ENCODE results near the gene AP2S1. TPM values are rescaled to one million over a fixed set of nuclear protein-coding genes. Genes with fewer than 3 reads are reported as not detected.

The AP2S1 gene
- total RNA-seq, 1 donor from 2014 or later: 96.9 TPM

GRCh38 chr19:46882034-46882433 lies 31.4 kb upstream of the AP2S1 start:
- DNase-seq (ENCODE audit: low spot score, unreplicated experiment): no peak
- Mint-ChIP-seq H3K27me3 (no peaks in the 10 kb centered on the region), H3K4me3 (ENCODE audit: low read depth) (no peak overlapping the region), H3K9me3 (ENCODE audit: low read depth) (peaks cover 4% of the 10 kb centered on the region), H3K36me3 (ENCODE audit: insufficient read depth) (peaks cover 3% of the 10 kb centered on the region), H3K4me1 (ENCODE audit: low read depth) (peaks cover 8% of the 10 kb centered on the region), H3K27ac (peak overlapping the region; percentile 49)
- TF ChIP-seq CTCF (IDR thresholded peaks at IDR 0.05; ENCODE audit: unreplicated experiment): no peak

GRCh38 chr19:46881092-46881491 lies 30.4 kb upstream of the AP2S1 start:
- Mint-ChIP-seq H3K27ac (no peak overlapping the region), H3K36me3 (ENCODE audit: insufficient read depth) (peaks cover 1% of the 10 kb centered on the region), H3K27me3 (no peaks in the 10 kb centered on the region), H3K4me1 (ENCODE audit: low read depth) (peaks cover 8% of the 10 kb centered on the region), H3K4me3 (ENCODE audit: low read depth) (no peak overlapping the region), H3K9me3 (ENCODE audit: low read depth) (no peaks in the 10 kb centered on the region)
- DNase-seq (ENCODE audit: low spot score, unreplicated experiment): no peak
- TF ChIP-seq CTCF (IDR thresholded peaks at IDR 0.05; ENCODE audit: unreplicated experiment): no peak

GRCh38 chr19:46880431-46880830 lies 29.8 kb upstream of the AP2S1 start:
- Mint-ChIP-seq H3K9me3 (ENCODE audit: low read depth) (no peaks in the 10 kb centered on the region), H3K4me1 (ENCODE audit: low read depth) (peaks cover 12% of the 10 kb centered on the region), H3K27ac (no peak overlapping the region), H3K4me3 (ENCODE audit: low read depth) (no peak overlapping the region), H3K27me3 (no peaks in the 10 kb centered on the region), H3K36me3 (ENCODE audit: insufficient read depth) (peaks cover 1% of the 10 kb centered on the region)
- DNase-seq (ENCODE audit: low spot score, unreplicated experiment): no peak
- TF ChIP-seq CTCF (IDR thresholded peaks at IDR 0.05; ENCODE audit: unreplicated experiment): no peak

GRCh38 chr19:46878613-46879375 lies 28.1 kb upstream of the AP2S1 start:
- Mint-ChIP-seq H3K27ac (peak overlapping the region; percentile 49), H3K27me3 (no peaks in the 10 kb centered on the region), H3K36me3 (ENCODE audit: insufficient read depth) (peaks cover 4% of the 10 kb centered on the region), H3K4me3 (ENCODE audit: low read depth) (no peak overlapping the region), H3K4me1 (ENCODE audit: low read depth) (peaks cover 16% of the 10 kb centered on the region), H3K9me3 (ENCODE audit: low read depth) (no peaks in the 10 kb centered on the region)
- TF ChIP-seq CTCF (IDR thresholded peaks at IDR 0.05; ENCODE audit: unreplicated experiment): no peak
- DNase-seq (ENCODE audit: low spot score, unreplicated experiment): no peak

- Mint-ChIP-seq H3K4me3 (ENCODE audit: low read depth) (no peak overlapping the region), H3K9me3 (ENCODE audit: low read depth) (no peaks in the 10 kb centered on the region), H3K27ac (no peak overlapping the region), H3K36me3 (ENCODE audit: insufficient read depth) (peaks cover 4% of the 10 kb centered on the region), H3K4me1 (ENCODE audit: low read depth) (peaks cover 9% of the 10 kb centered on the region), H3K27me3 (no peaks in the 10 kb centered on the region)
- TF ChIP-seq CTCF (IDR thresholded peaks at IDR 0.05; ENCODE audit: unreplicated experiment): no peak
- no peak for DNase-seq (ENCODE audit: low spot score, unreplicated experiment)
These were observed 25.0 kb upstream of the AP2S1 start for GRCh38 chr19:46875657-46876056.
